Right lobe of liver (tissue), 6 donors: ENCODE measurements around the gene TGFA. TPM values are rescaled to one million over a fixed set of nuclear protein-coding genes. Genes with fewer than 3 reads are reported as not detected.

Experiments
- ATAC-seq, 4 donors: fragments of 200-7000 bp; cut with Tn5 transposase; one replicate each; pipeline ENCODE4 v1.9.1; 2020; ENCODE audit warnings: mild to moderate bottlenecking in 4 of 4, moderate library complexity in 4 of 4
- DNase-seq, 3 donors: peaks; one replicate each; pipeline ENCODE4 v3.0.0-alpha.2; 2020
- H3K27ac ChIP-seq, 3 donors: fragments of 200-600 bp; one replicate each; pipeline ENCODE4 v1.8.0; 2022
- H3K27me3 ChIP-seq, 2 donors: fragments of 200-600 bp; one replicate each; pipeline ENCODE4 v1.8.0; 2022
- H3K36me3 ChIP-seq, 4 donors: fragments of 200-600 bp; sonication (generic) in 1 of 4; one replicate each; pipeline versions ENCODE4 v1.5.1 to v1.8.0; 2017 to 2022; ENCODE audit warnings: control low read depth in 1 of 4
- H3K4me1 ChIP-seq, 4 donors: fragments of 200-600 bp; sonication (generic) in 1 of 4; one replicate each; pipeline versions ENCODE4 v1.5.1 to v1.8.0; 2017 to 2022; ENCODE audit warnings: control low read depth in 1 of 4
- H3K4me3 ChIP-seq, 3 donors: fragments of 200-600 bp; one replicate each; pipeline ENCODE4 v1.8.0; 2022
- H3K9me3 ChIP-seq, 4 donors: fragments of 200-600 bp; sonication (generic) in 1 of 4; one replicate each; pipeline versions ENCODE4 v1.5.1 to v1.8.0; 2017 to 2022; ENCODE audit warnings: control low read depth in 1 of 4
- POLR2A ChIP-seq: fragments of 450-650 bp; IDR thresholded peaks from one replicate; pipeline ENCODE4 v1.6.1; 2017; ENCODE audit warnings: antibody characterized with exemption, mild to moderate bottlenecking
- WGBS: methylation state at CpG from one replicate; pipeline ENCODE4 v1.1.6; 2018; ENCODE audit warnings: low coverage, low lambda C conversion rate; ENCODE audit not compliant: insufficient coverage; ENCODE audit errors: missing lambda C conversion rate; 5-methylcytosine and 5-hydroxymethylcytosine counted together
- intact Hi-C, 2 donors: fragments of 100-400 bp; cut with DNase I; formaldehyde crosslinking; loops; one replicate each; pipeline versions ENCODE4 v1.11.2 to v1.14.1; 2022
- total RNA-seq, 6 experiments: library from RNA; depleted of rRNA in 2 of 6; stranded (reverse); fragments of >200 nt in 2 of 6; fragmentation: NEBNext Ultra II Directional in 3 of 6; extraction: Animal tissue kit (Norgen Biotek cat#: 25700) in 3 of 6; gene quantifications; one replicate each; pipeline versions ENCODE4 v1.1.0 to v1.2.4, GENCODE V29; 2016 to 2023
- TF ChIP-seq, protein P1 (sequence below), 4 donors: fragments of 200-600 bp in 3 of 4; fragments of 450-650 bp in 1 of 4; IDR thresholded peaks; one replicate each; pipeline versions ENCODE4 v1.5.1 to v1.8.0; 2016 to 2022; ENCODE audit warnings: antibody characterized with exemption in 4 of 4, mild to moderate bottlenecking in 2 of 4
- donor health status: DM: no; HTN: yes; CAD: no.
- donor health status: DM: no; HTN: no; CAD: no.
- donor health status: DM: no; HTN: no; CAD: no.
- donor health status: DM: no; HTN: yes; CAD: no.
- donor health status: DM: no; HTN: yes; CAD: no.

The TGFA gene
- total RNA-seq, 6 experiments from 2014 or later, result 2.1 to 5.1 (median 4.4) TPM

DNA sequence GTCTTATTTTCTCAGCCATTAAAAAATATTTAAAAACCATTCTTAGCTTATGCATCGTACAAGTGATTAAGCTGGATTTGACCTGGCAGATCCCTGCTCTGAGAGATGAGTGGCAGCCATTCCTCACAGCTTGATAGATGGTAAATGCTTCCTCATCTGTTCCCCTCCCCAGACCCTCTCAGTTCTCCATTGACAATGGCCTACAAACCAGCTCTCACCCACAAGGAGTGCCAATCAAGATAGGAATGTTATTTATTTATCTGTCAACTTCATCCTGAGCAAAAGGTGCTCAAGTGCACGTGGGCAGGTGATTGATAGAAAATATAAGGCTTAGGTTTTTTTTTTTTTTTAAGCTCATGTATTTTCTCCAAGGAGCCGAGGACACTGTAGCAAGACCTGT lies 153.1 kb downstream of the TGFA start:
- H3K27ac ChIP-seq, result no peak overlapping the region
- no peak overlapping the region for H3K4me3 ChIP-seq
- ATAC-seq, result no peak
- TF ChIP-seq, protein P1, sequence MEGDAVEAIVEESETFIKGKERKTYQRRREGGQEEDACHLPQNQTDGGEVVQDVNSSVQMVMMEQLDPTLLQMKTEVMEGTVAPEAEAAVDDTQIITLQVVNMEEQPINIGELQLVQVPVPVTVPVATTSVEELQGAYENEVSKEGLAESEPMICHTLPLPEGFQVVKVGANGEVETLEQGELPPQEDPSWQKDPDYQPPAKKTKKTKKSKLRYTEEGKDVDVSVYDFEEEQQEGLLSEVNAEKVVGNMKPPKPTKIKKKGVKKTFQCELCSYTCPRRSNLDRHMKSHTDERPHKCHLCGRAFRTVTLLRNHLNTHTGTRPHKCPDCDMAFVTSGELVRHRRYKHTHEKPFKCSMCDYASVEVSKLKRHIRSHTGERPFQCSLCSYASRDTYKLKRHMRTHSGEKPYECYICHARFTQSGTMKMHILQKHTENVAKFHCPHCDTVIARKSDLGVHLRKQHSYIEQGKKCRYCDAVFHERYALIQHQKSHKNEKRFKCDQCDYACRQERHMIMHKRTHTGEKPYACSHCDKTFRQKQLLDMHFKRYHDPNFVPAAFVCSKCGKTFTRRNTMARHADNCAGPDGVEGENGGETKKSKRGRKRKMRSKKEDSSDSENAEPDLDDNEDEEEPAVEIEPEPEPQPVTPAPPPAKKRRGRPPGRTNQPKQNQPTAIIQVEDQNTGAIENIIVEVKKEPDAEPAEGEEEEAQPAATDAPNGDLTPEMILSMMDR (IDR thresholded peaks at IDR 0.05), result no peak
- 48% methylated on average over 3 of the region's 3 CpGs for WGBS
- intact Hi-C loops, result no loop called here
- no peaks in the 10 kb centered on the region for H3K27me3 ChIP-seq
- no peaks in the 10 kb centered on the region for H3K4me1 ChIP-seq
- DNase-seq, result no peak
- no peaks in the 10 kb centered on the region for H3K9me3 ChIP-seq
- no peaks in the 10 kb centered on the region for H3K36me3 ChIP-seq

DNA sequence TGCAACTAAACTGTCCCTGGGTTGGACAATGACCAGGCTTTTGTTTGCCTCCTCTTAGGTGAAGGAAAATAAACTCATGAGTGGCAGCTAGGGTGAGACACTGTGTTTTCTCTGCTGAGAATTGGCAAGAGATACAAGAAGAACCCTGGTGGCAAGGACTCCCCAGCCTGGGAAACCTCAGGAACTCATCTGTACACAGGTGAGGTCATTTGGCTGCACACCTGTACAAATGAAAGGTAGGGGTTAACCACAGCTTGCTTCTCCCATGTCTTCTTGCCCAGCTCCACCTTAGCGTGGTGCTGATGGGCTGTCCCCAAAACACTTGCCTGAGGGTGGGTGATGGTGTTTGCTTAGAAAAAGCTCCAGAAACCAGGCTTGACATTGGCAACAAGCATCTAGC lies 154.6 kb downstream of the TGFA start:
- intact Hi-C loops, result no loop called here
- TF ChIP-seq, protein P1 (IDR thresholded peaks at IDR 0.05), result no peak
- no peak for TF ChIP-seq POLR2A
- H3K9me3 ChIP-seq, result no peaks in the 10 kb centered on the region
- no peak for ATAC-seq
- H3K27me3 ChIP-seq, result no peaks in the 10 kb centered on the region
- no peak overlapping the region for H3K27ac ChIP-seq
- 40% methylated on average over 1 of the region's 1 CpG for WGBS
- no peak overlapping the region for H3K4me3 ChIP-seq
- H3K36me3 ChIP-seq, result no peaks in the 10 kb centered on the region
- H3K4me1 ChIP-seq, result no peaks in the 10 kb centered on the region
- DNase-seq, result no peak

Other genes starting within 250 kb of the TGFA start
- gene ADD2, start 214.4 kb upstream of the TGFA start, total RNA-seq, result under 1 TPM in 5 of 6 experiments, not detected in 1; under 0.01 to 1.00 (median 0.14) TPM
- gene FIGLA, start 236.8 kb upstream of the TGFA start, total RNA-seq, result not detected